ENCODE measurements around the gene SERGEF. TPM values are rescaled to one million over a fixed set of nuclear protein-coding genes. Genes with fewer than 3 reads are reported as not detected.

SERGEF gene
- total and polyA plus RNA-seq, 12 donors, result 14.8 to 105 (median 19.9) TPM

GRCh38 chr11:17929171-17929570 is 83.7 kb downstream of the SERGEF start:
- Histone ChIP-seq H3K36me3 (no peaks in the 10 kb centered on the region), H3K27me3 (no peaks in the 10 kb centered on the region), H3K4me1 (peaks cover 0 to 6% (median 0%) of the 10 kb centered on the region in 9 donors), H3K9me3 (peaks cover 0 to 7% (median 0%) of the 10 kb centered on the region in 11 donors), H3K4me3 (no peak overlapping the region), H3K27ac (no peak overlapping the region)
- no peak for TF ChIP-seq CTCF (IDR thresholded peaks at IDR 0.05)
- ATAC-seq, result no peak
- intact Hi-C loops (cut with DNase I), result loop anchor here in 1 of 10 donors (5.0 kb wide), 1 partner anchor 33 kb away; no protein-coding TSS in a partner anchor
- DNase-seq, result no peak
- 78 to 83% methylated on average over 3 of the region's 3 CpGs for WGBS, 2 donors

- DNase-seq, result no peak
- H3K27ac ChIP-seq, result no peak overlapping the region
- peaks cover 0 to 4% (median 0%) of the 10 kb centered on the region in 11 donors for H3K9me3 ChIP-seq
- WGBS, 2 donors, result 68 to 71% methylated on average over 3 of the region's 3 CpGs
- intact Hi-C loops (cut with DNase I), result loop anchor here in 1 of 10 donors (5.0 kb wide), 1 partner anchor 34 kb away; no protein-coding TSS in a partner anchor
- no peaks in the 10 kb centered on the region for H3K27me3 ChIP-seq
- no peak for TF ChIP-seq CTCF (IDR thresholded peaks at IDR 0.05)
- no peak for ATAC-seq
- H3K36me3 ChIP-seq, result peaks cover 0 to under 1% (median 0%) of the 10 kb centered on the region in 9 donors
- H3K4me1 ChIP-seq, result peaks cover 0 to 16% (median 10%) of the 10 kb centered on the region in 9 donors
- H3K4me3 ChIP-seq, result no peak overlapping the region
Observed at GRCh38 chr11:17927681-17928343, 85.0 kb downstream of the SERGEF start.

- intact Hi-C loops (cut with DNase I), result loop anchor here in 1 of 10 donors (5.0 kb wide), 1 partner anchor 35 kb away; no protein-coding TSS in a partner anchor
- no peak for TF ChIP-seq CTCF (IDR thresholded peaks at IDR 0.05)
Observed at GRCh38 chr11:17927041-17927440, 85.8 kb downstream of the SERGEF start.

GRCh38 chr11:17924713-17925112 is 88.1 kb downstream of the SERGEF start:
- Histone ChIP-seq H3K27ac (no peak overlapping the region), H3K4me3 (no peak overlapping the region), H3K27me3 (no peaks in the 10 kb centered on the region), H3K36me3 (peaks cover 0 to 3% (median 0%) of the 10 kb centered on the region in 9 donors), H3K9me3 (no peaks in the 10 kb centered on the region), H3K4me1 (peaks cover 0 to 38% (median 20%) of the 10 kb centered on the region in 9 donors)
- intact Hi-C loops (cut with DNase I), result loop anchor here in 1 of 10 donors (5.0 kb wide), 1 partner anchor 38 kb away; no protein-coding TSS in a partner anchor
- 93 to 94% methylated on average over 3 of the region's 3 CpGs for WGBS, 2 donors
- ATAC-seq, result no peak
- DNase-seq, result no peak
- no peak for TF ChIP-seq CTCF (IDR thresholded peaks at IDR 0.05)

More at GRCh38 chr11:17927041-17927440, 85.8 kb downstream of the SERGEF start:
- H3K27ac ChIP-seq, result no peak overlapping the region
- no peak overlapping the region for H3K4me3 ChIP-seq
- ATAC-seq, result no peak
- peaks cover 0 to 3% (median 0%) of the 10 kb centered on the region in 9 donors for H3K36me3 ChIP-seq
- DNase-seq, result no peak
- 88 to 90% methylated on average over 3 of the region's 3 CpGs for WGBS, 2 donors
- H3K27me3 ChIP-seq, result no peaks in the 10 kb centered on the region
- peaks cover 0 to 23% (median 16%) of the 10 kb centered on the region in 9 donors for H3K4me1 ChIP-seq
- H3K9me3 ChIP-seq, result no peaks in the 10 kb centered on the region

Measured in heart right ventricle (tissue), 16 donors.